Stimulated activated CD4-positive, alpha-beta T cell treated with anti-CD3 and anti-CD28 coated beads, Interleukin-12 subunit alpha, Interleukin-12 subunit beta, amount 100 ng/mL, for 48 hours (primary cell): ENCODE results near the gene PIGU.
"Not testable (repeated sequence)": the region's sequence is repeated elsewhere in the genome, so short reads cannot be mapped to it uniquely, and the experiment has no call there.

ENCODE experiments used
- DNase-seq, 3 donors: peaks; one replicate each; pipeline ENCODE4 v3.0.0-alpha.2; 2020; ENCODE audit warnings: low read depth in 2 of 3, low spot score in 1 of 3

PIGU gene, protein sequence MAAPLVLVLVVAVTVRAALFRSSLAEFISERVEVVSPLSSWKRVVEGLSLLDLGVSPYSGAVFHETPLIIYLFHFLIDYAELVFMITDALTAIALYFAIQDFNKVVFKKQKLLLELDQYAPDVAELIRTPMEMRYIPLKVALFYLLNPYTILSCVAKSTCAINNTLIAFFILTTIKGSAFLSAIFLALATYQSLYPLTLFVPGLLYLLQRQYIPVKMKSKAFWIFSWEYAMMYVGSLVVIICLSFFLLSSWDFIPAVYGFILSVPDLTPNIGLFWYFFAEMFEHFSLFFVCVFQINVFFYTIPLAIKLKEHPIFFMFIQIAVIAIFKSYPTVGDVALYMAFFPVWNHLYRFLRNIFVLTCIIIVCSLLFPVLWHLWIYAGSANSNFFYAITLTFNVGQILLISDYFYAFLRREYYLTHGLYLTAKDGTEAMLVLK

DNA sequence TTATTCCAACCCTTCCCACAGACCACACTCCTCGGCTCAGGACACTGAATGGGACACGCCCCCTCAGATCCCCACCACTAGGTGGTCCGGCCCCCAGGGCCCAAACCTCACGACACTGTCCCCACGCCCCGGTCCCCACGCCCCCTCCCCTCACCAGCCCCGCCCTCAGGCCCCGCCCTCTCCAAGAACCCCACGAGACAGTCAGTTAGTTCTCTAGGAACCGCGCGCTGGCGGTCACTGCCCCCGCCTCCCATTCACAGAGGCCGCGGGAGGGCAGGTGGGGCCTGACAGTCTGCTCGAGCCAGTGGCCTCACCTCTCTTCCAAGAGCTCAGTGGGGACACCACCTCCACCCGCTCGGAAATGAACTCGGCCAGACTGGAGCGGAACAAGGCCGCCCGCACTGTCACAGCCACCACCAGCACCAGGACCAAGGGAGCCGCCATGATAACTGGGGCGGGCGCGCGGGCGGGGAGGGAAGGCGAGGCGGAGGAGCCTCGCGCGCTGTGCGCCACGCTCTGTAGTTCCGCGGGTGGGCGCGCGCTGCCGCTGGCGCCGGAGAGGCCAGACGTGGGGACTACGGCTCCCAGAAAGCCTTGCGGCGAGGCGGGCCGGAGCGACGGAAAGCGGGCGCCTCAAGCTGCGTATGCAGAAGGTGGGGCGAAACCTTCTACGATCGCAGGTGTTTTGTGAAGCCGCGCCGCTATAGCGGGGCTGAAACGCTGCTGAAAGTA is at the start of gene PIGU:
TSS of gene PIGU (minus strand) at position 451 of the 732 bp plus-strand sequence. CDS start at position 444, 7 bp downstream.
- peak; percentile 88 to 95 (median 93) for DNase-seq

GRCh38 chr20:34724172-34724571 is 47.3 kb upstream of the PIGU start:
- no peak for DNase-seq

DNA sequence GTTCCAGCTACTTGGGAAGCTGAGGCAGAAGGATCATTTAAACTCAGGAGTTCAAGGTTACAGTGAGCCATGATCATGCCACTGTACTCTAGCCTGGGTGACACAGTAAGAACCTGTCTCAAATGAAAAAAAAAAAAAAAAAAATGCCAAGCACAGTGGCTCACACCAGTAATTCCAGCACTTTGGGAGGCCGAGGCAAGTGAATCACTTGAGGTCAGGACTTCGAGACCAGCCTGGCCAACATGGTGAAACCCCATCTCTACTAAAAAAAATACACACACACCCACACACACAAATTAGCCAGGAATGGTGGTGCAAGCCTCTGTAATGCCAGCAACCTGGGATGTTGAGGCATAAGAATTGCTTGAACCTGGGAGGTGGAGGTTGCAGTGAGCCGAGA is 45.7 kb upstream of the PIGU start:
- not testable (repeated sequence) for DNase-seq

DNA sequence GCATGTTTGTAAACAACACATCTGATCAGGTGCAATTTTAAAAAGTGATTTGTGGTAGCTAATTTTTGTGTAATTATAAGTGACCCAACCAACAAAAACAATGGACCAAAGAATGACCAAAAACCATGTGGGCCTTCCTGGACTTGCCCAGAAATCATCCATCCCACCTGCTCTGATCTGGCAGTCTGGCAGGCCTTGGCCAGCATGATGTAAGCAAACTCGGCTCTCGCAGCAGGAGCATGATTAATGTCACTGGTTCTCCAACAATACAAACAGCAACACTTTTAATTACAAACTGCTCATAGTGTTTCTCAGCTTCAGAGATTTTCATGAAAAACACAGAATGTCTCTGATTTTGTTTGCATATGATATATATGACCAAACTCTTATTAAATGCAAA is 43.4 kb upstream of the PIGU start:
- no peak for DNase-seq

GRCh38 chr20:34719242-34720017 is 42.5 kb upstream of the PIGU start:
- DNase-seq: not testable (repeated sequence)

DNA sequence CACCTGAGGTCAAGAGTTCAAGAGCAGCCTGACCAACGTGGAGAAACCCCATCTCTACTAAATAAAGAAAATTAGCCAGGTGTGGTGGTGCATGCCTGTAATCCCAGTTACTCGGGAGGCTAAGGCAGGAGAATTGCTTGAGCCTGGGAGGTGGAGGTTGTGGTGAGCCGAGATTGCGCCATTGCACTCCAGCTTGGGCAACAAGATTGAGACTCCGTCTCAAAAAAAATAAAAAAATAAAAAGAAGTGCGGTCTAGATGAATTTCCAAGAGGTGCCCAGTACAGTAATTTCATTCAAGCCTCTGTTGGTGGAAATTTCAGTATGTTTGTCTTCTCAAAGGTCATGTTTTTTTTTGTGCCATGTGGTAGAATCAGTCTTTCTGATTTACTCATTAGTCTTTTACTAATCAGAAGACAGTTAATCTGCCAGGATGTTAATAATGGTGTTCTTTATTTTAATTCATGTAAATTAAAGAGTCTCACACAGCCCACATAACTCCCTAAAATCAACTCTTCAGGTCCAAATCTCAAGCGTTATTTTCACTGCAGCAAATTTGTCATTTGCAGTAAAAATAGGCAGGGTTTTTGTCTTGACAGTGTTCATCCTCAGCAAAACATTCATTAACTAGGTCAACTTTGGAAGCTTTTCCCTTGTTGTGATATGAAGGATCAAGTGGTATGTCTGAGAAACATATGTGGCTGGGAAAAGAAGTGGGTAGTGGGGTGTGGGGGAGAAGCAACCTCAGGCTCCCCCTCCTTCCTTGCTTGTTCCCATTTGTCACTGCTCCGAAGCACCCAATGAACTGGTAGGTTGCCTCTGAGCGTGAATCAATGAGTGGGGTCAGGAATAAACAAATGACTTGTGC is 40.6 kb upstream of the PIGU start:
- no peak for DNase-seq

DNA sequence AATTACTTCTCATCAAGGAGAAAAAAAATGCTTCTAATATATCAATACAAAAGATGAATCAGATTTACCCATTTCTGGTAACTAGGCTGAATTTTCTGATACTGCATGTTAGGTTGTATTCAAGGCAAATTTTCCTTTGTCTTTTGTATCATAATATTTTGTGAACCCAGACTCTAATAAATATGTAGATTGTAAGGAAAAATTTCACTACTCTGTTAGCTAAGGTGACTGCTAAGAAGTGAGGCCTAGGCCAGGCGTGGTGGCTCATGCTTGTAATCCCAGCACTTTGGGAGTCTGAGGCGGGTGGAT is 40.0 kb upstream of the PIGU start:
- no peak for DNase-seq

DNA sequence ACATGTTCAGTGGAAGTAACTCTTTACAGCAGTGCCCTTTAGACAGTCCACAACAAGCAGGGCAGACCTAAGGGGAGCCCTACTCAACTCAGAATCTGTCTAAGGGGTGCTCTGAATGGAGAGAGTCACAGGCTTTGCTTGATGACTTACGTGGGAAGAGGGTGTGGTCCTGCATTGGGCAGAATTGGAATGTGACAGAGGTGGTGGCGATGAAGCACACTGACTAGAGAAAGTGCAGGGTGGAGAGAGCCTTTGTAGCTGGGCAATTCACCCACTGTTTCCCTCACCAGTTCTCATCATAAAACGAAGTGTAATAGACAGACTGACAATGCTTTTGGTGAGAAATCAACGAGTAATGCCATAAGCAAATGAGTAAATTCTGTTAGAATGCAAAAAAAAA is 38.5 kb upstream of the PIGU start:
- no peak for DNase-seq

- not testable (repeated sequence) for DNase-seq
Measured at GRCh38 chr20:34713944-34714515, 37.1 kb upstream of the PIGU start.

- DNase-seq: no peak
Measured at GRCh38 chr20:34713194-34713943, 36.5 kb upstream of the PIGU start.

- no peak for DNase-seq
Measured at GRCh38 chr20:34712525-34713192, 35.8 kb upstream of the PIGU start.

GRCh38 chr20:34711813-34712430 is 35.0 kb upstream of the PIGU start:
- DNase-seq: no peak

GRCh38 chr20:34710861-34711574 is 34.1 kb upstream of the PIGU start:
- no peak for DNase-seq

DNA sequence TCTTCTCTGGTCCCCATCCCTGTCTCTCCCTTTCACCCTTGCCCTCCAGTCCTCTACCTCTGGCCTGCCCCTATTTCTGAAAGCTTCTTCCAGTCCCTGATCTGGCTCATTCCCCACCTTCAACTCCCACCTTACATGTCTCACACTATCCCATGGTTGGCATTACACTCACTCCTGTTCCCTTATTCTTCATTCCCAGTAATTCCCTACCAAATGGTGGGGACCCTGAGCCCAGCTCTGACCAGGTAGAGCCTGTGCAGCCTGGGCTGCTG is 33.6 kb upstream of the PIGU start:
- no peak for DNase-seq

- DNase-seq: no peak
Measured at GRCh38 chr20:34709831-34710567, 33.1 kb upstream of the PIGU start.

DNA sequence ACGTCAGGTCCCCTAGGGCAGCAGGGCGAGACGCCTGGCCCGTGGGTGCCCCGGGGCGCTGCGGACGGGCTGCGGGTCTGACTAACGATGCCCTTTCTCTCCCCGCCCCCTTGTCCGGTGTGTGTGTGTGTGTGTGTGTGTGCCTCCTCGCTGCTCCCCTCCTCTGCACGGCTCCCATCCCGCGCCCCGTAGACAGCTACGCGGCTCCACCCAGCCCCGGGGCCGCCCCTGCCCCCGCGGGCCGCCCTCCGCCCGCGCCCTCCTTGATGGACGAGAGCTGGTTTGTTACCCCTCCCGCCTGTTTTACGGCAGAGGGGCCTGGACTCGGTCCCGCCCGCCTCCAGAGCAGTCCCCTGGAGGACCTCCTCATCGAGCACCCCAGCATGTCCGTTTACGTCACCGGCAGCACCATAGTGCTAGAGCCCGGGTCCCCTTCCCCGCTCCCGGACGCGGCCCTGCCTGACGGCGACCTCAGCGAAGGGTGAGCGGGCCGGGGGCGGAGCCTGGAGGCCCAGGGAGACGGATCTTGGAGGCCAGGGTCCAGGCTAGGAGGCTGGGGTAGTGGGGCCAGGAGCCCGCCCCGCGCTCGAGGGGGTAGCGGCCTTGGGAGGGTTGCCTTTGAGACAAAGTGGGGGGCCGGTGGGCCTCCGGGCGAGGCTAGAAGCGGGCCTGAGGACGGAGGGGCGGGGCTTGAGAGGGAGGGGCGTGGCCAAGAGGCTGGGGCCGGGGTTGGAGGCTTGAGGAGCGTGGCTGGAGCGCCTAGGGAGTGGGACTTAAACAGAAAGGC is 32.3 kb upstream of the PIGU start:
- peak; percentile 60 to 78 (median 76) for DNase-seq

- DNase-seq: peak in 2 of 3 donors; percentile 41 to 56
Measured at GRCh38 chr20:34708621-34709043, 31.7 kb upstream of the PIGU start.
